Neural cell (in vitro differentiated cells): ENCODE data around the gene NCKAP1. TPM values are rescaled to one million over a fixed set of nuclear protein-coding genes. Genes with fewer than 3 reads are reported as not detected.
"Not testable (repeated sequence)": the region's sequence is repeated elsewhere in the genome, so short reads cannot be mapped to it uniquely, and the experiment has no call there.

Experiments
- H2AFZ ChIP-seq: fragments of 200-600, 300-800 bp; sonication (generic), shearing (Covaris generic); 2 replicates; pipeline ENCODE4 v1.6.0; 2014; ENCODE audit warnings: low read depth, mild to moderate bottlenecking, antibody characterized with exemption, low read length, moderate library complexity
- H3F3A ChIP-seq: fragments of 200-600 bp; shearing (Covaris generic); 2 replicates; pipeline ENCODE4 v1.6.1; 2016; ENCODE audit warnings: mild to moderate bottlenecking, moderate library complexity, mixed read lengths, antibody characterized with exemption, low read length; ENCODE audit not compliant: insufficient read depth, poor library complexity, severe bottlenecking
- H3K27ac ChIP-seq: fragments of 200-600, 300-800 bp; sonication (generic), shearing (Covaris generic); 2 replicates; pipeline ENCODE4 v1.5.1; 2014; ENCODE audit warnings: mild to moderate bottlenecking, low read length, moderate library complexity
- H3K27me3 ChIP-seq: fragments of 300-800, 200-600 bp; sonication (generic), shearing (Covaris generic); 2 replicates; pipeline ENCODE4 v1.6.0; 2014; ENCODE audit warnings: mild to moderate bottlenecking, low read depth, low read length, moderate library complexity; ENCODE audit not compliant: insufficient read depth
- H3K36me3 ChIP-seq: fragments of 300-800, 200-600 bp; sonication (generic), shearing (Covaris generic); 2 replicates; pipeline ENCODE4 v1.5.1; 2014; ENCODE audit warnings: mild to moderate bottlenecking, antibody characterized with exemption, low read length, moderate library complexity; ENCODE audit not compliant: insufficient read depth
- H3K4me2 ChIP-seq: fragments of 300-800, 200-600 bp; sonication (generic), shearing (Covaris generic); 2 replicates; pipeline ENCODE4 v1.6.0; 2014; ENCODE audit warnings: mild to moderate bottlenecking, low read length
- H3K4me3 ChIP-seq: fragments of 300-800, 200-600 bp; sonication (generic), shearing (Covaris generic); 2 replicates; pipeline ENCODE4 v1.5.1; 2014; ENCODE audit warnings: mild to moderate bottlenecking, low read length, moderate library complexity
- H3K79me2 ChIP-seq: fragments of 200-600 bp; shearing (Covaris generic); replicated peaks from 2 replicates; pipeline ENCODE4 v1.6.0; 2014; ENCODE audit warnings: mild to moderate bottlenecking, low read length, moderate library complexity; ENCODE audit not compliant: insufficient read depth
- H3K9ac ChIP-seq: fragments of 300-800, 200-600 bp; sonication (generic), shearing (Covaris generic); 2 replicates; pipeline ENCODE4 v1.6.1; 2016; ENCODE audit warnings: mild to moderate bottlenecking, low read length, mixed read lengths
- H3K9me2 ChIP-seq: fragments of 200-600 bp; shearing (Covaris generic); 2 replicates; pipeline ENCODE4 v1.6.1; 2016; ENCODE audit warnings: mild to moderate bottlenecking, low read length, mixed read lengths; ENCODE audit not compliant: insufficient read depth
- H3K9me3 ChIP-seq: fragments of 200-600, 300-800 bp; sonication (generic), shearing (Covaris generic); 2 replicates; pipeline ENCODE4 v1.6.1; 2016; ENCODE audit warnings: mild to moderate bottlenecking, mixed run types, low read length, moderate library complexity, mixed read lengths
- H4K20me1 ChIP-seq: fragments of 200-600 bp; shearing (Covaris generic); 2 replicates; pipeline ENCODE4 v1.6.1; 2016; ENCODE audit warnings: mild to moderate bottlenecking, mixed run types; ENCODE audit not compliant: insufficient read depth
- EP300 ChIP-seq: fragments of 450-650 bp; conservative IDR thresholded peaks from 2 replicates; pipeline ENCODE4 v1.6.1; 2014; ENCODE audit warnings: antibody characterized with exemption, mild to moderate bottlenecking, moderate library complexity; ENCODE audit not compliant: poor library complexity, severe bottlenecking
- EZH2 ChIP-seq: fragments of 200-600, 300-800 bp; shearing (Covaris generic), sonication (generic); IDR thresholded peaks from 2 replicates; pipeline ENCODE4 v1.6.1; 2014; ENCODE audit warnings: antibody characterized with exemption, low read length, borderline replicate concordance, mild to moderate bottlenecking; ENCODE audit not compliant: insufficient read depth, poor library complexity, severe bottlenecking
- MXI1 ChIP-seq: fragments of 450-650 bp; conservative IDR thresholded peaks from 2 replicates; pipeline ENCODE4 v1.6.1; 2014; ENCODE audit warnings: antibody characterized with exemption, mild to moderate bottlenecking; ENCODE audit not compliant: poor library complexity, severe bottlenecking
- POLR2AphosphoS5 ChIP-seq: IDR thresholded peaks from 2 replicates; pipeline ENCODE4 v1.6.1; 2012
- RAD21 ChIP-seq: fragments of 450-650 bp; conservative IDR thresholded peaks from 2 replicates; pipeline ENCODE4 v1.6.1; 2014; ENCODE audit warnings: antibody characterized with exemption, mild to moderate bottlenecking, moderate library complexity
- SMC3 ChIP-seq: fragments of 450-650 bp; conservative IDR thresholded peaks from 2 replicates; pipeline ENCODE4 v1.6.1; 2014; ENCODE audit warnings: antibody characterized with exemption, mild to moderate bottlenecking, moderate library complexity; ENCODE audit not compliant: poor library complexity
- TAF1 ChIP-seq: IDR thresholded peaks from 2 replicates; pipeline ENCODE4 v1.6.1; 2012; ENCODE audit warnings: low read depth
- polyA plus RNA-seq: library from polyadenylated mRNA; depleted of rRNA; stranded (reverse); fragments of >200 nt; gene quantifications from 2 replicates; pipeline ENCODE4 v1.2.3, GENCODE V29; 2014
- TF ChIP-seq, protein P1 (sequence below): IDR thresholded peaks from 2 replicates; pipeline ENCODE4 v1.6.1; 2012; ENCODE audit warnings: borderline replicate concordance
- TF ChIP-seq, protein P2 (sequence below): fragments of 450-650 bp; IDR thresholded peaks from 2 replicates; pipeline ENCODE4 v1.5.1; 2014; ENCODE audit warnings: antibody characterized with exemption, mild to moderate bottlenecking, moderate library complexity; ENCODE audit not compliant: poor library complexity, severe bottlenecking

The NCKAP1 gene
- polyA plus RNA-seq, 1 donor from 2014 or later = 124 TPM

- Histone ChIP-seq H4K20me1 (no peaks in the 10 kb centered on the region), H3K27ac (no peak overlapping the region), H3K27me3 (no peaks in the 10 kb centered on the region), H3K36me3 (peaks cover 11% of the 10 kb centered on the region), H3K9me2 (no peaks in the 10 kb centered on the region), H3F3A (no peaks in the 10 kb centered on the region), H3K4me3 (no peak overlapping the region), H3K9me3 (no peaks in the 10 kb centered on the region), H2AFZ (no peak overlapping the region), H3K79me2 (peaks cover 66% of the 10 kb centered on the region), H3K9ac (no peak overlapping the region), H3K4me2 (no peak overlapping the region)
- no peak for TF ChIP-seq EP300
- no peak for TF ChIP-seq MXI1
- no peak for TF ChIP-seq RAD21
- no peak for TF ChIP-seq TAF1
- no peak for TF ChIP-seq POLR2AphosphoS5
- no peak for TF ChIP-seq EZH2
- TF ChIP-seq, protein P1, sequence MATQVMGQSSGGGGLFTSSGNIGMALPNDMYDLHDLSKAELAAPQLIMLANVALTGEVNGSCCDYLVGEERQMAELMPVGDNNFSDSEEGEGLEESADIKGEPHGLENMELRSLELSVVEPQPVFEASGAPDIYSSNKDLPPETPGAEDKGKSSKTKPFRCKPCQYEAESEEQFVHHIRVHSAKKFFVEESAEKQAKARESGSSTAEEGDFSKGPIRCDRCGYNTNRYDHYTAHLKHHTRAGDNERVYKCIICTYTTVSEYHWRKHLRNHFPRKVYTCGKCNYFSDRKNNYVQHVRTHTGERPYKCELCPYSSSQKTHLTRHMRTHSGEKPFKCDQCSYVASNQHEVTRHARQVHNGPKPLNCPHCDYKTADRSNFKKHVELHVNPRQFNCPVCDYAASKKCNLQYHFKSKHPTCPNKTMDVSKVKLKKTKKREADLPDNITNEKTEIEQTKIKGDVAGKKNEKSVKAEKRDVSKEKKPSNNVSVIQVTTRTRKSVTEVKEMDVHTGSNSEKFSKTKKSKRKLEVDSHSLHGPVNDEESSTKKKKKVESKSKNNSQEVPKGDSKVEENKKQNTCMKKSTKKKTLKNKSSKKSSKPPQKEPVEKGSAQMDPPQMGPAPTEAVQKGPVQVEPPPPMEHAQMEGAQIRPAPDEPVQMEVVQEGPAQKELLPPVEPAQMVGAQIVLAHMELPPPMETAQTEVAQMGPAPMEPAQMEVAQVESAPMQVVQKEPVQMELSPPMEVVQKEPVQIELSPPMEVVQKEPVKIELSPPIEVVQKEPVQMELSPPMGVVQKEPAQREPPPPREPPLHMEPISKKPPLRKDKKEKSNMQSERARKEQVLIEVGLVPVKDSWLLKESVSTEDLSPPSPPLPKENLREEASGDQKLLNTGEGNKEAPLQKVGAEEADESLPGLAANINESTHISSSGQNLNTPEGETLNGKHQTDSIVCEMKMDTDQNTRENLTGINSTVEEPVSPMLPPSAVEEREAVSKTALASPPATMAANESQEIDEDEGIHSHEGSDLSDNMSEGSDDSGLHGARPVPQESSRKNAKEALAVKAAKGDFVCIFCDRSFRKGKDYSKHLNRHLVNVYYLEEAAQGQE = no peak
- TF ChIP-seq SMC3 = no peak
- TF ChIP-seq, protein P2, sequence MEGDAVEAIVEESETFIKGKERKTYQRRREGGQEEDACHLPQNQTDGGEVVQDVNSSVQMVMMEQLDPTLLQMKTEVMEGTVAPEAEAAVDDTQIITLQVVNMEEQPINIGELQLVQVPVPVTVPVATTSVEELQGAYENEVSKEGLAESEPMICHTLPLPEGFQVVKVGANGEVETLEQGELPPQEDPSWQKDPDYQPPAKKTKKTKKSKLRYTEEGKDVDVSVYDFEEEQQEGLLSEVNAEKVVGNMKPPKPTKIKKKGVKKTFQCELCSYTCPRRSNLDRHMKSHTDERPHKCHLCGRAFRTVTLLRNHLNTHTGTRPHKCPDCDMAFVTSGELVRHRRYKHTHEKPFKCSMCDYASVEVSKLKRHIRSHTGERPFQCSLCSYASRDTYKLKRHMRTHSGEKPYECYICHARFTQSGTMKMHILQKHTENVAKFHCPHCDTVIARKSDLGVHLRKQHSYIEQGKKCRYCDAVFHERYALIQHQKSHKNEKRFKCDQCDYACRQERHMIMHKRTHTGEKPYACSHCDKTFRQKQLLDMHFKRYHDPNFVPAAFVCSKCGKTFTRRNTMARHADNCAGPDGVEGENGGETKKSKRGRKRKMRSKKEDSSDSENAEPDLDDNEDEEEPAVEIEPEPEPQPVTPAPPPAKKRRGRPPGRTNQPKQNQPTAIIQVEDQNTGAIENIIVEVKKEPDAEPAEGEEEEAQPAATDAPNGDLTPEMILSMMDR = no peak
These were observed 18.4 kb downstream of the NCKAP1 start for GRCh38 chr2:183019718-183020442.

DNA sequence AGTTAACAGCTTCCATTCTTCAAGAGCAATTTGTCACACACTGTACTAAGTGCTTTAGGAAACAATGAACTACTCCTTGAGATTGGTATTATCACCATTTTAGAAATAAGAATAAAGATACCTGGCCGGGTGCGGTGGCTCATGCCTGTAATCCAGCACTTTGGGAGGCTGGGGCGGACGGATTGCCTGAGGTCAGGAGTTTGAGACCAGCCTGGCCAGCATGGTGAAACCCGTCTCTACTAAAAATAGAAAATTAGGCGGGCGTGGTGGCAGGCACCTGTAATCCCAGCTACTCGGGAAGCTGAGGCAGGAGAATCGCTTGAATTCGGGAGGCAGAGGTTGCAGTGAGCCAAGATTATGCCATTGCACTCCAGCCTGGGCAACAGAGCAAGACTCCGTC, 20.4 kb downstream of the NCKAP1 start:
- H3K9me3 ChIP-seq, H3K27ac ChIP-seq, H4K20me1 ChIP-seq, H3K9ac ChIP-seq, H3K4me2 ChIP-seq, H3F3A ChIP-seq, H3K27me3 ChIP-seq, H3K9me2 ChIP-seq, H2AFZ ChIP-seq, H3K4me3 ChIP-seq: not testable (repeated sequence)
- Histone ChIP-seq H3K79me2 (peaks cover 64% of the 10 kb centered on the region), H3K36me3 (peaks cover 11% of the 10 kb centered on the region)

- Histone ChIP-seq H3K36me3 (no peaks in the 10 kb centered on the region), H3K79me2 (peaks cover 45% of the 10 kb centered on the region), H3F3A (no peaks in the 10 kb centered on the region), H4K20me1 (no peaks in the 10 kb centered on the region), H3K9me3 (no peaks in the 10 kb centered on the region), H2AFZ (no peak overlapping the region), H3K27ac (no peak overlapping the region), H3K9me2 (no peaks in the 10 kb centered on the region), H3K9ac (no peak overlapping the region), H3K27me3 (no peaks in the 10 kb centered on the region), H3K4me2 (no peak overlapping the region), H3K4me3 (no peak overlapping the region)
- no peak for TF ChIP-seq SMC3
- no peak for TF ChIP-seq EP300
- TF ChIP-seq RAD21 = no peak
- TF ChIP-seq TAF1 = no peak
- TF ChIP-seq, protein P1 = no peak
- no peak for TF ChIP-seq EZH2
- no peak for TF ChIP-seq MXI1
- TF ChIP-seq POLR2AphosphoS5 = no peak
- TF ChIP-seq, protein P2 = no peak
These were observed 24.3 kb downstream of the NCKAP1 start for GRCh38 chr2:183014005-183014404.
